GM18502 (cell line): Measurements from ENCODE around the gene FUT3.

Source experiments
- ATAC-seq: cut with Tn5 transposase; IDR thresholded peaks from one replicate; pipeline ENCODE4 v1.9.1; 2021; ENCODE audit warnings: mild to moderate bottlenecking; ENCODE audit not compliant: unreplicated experiment, poor library complexity

The FUT3 gene

DNA sequence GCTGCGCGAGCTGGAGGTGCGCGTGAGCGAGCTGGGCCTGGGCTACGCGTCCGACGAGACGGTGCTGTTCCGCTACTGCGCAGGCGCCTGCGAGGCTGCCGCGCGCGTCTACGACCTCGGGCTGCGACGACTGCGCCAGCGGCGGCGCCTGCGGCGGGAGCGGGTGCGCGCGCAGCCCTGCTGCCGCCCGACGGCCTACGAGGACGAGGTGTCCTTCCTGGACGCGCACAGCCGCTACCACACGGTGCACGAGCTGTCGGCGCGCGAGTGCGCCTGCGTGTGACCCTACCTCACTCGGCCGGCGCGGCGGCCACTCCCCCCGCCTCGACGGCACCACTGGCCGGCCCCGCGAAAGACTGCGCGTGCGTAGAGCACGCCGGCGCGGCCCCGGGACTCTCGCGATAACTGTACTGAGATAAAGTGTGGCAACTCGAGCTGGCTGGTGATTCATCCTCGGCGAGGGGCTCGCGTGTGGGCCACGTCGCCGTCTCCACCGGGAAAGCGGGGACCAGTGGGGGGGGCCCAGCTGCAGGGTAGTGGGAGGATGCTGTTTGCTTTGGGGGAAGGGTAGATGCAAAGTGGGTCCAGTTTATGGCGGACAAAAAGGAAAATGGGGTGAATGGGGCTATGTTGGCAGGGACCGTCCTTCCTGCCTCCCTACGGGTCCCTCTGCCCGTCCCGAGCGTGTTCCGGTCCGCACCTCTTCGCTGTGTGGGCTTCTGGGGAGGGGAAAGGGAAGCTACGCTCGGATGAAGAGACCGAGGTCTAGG, 23.2 kb downstream of the FUT3 start:
- ATAC-seq, result peak; percentile 69

DNA sequence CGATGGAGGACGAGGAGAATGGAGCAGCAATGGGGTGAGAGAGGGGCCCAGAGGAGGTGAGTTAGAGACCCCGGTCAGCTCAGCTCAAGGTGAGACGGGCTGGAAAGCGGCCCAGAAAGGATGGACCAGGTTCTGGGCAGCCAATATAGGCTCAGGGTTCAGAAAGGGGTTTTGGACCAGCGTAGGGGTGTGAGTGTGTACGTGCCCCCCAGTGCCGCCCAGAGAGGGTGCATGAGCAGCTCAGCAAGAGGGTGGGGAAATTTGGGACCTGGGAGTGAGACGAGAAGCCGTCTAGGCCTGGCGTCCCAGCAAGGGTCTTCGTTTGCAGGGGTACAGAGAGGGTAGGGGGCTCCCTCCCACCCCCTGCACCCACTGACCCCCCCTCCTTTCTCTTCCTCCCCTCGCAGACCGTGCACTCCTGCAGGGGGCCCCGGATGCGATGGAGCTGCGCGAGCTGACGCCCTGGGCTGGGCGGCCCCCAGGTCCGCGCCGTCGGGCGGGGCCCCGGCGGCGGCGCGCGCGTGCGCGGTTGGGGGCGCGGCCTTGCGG, 23.8 kb downstream of the FUT3 start:
- ATAC-seq, result no peak

DNA sequence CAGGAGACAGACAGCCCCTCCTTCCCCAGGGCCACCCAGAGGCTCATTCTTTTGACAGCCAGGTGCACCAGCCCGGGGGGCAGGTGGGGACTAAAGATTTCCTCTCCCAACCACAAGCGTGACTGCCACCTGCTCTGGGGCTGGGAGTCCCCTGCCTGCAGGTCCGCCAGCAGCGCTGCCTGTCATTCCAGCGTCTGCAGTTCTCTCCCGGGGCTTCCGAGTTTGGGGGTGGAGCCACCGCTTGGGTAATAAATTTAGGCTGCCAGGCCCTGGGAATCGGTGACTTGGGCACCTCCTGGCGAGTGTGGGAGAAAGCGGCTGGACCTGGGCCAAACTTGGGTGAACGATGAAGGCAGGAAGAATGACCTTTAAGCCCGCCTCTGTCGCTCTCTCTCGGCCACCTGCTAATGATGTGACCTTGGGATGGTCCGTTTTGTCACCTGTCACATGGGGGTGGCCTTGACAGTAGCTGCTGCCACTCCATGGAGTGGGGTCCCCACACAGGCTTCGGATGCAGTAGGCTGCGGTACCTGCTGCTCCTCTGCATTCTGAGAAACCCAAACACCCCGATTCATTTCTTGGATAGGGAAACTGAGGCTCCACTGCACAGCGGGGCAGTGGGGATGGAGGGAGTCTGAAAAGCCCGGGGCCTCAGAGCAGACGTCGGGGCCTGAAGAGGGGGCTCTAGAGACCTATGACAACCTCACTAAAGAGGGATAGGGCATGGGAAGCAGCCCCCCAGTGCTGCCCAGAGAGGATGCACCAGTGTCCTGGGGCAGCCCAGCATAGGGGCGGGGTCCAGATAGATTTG, 24.5 kb downstream of the FUT3 start:
- ATAC-seq, result no peak

DNA sequence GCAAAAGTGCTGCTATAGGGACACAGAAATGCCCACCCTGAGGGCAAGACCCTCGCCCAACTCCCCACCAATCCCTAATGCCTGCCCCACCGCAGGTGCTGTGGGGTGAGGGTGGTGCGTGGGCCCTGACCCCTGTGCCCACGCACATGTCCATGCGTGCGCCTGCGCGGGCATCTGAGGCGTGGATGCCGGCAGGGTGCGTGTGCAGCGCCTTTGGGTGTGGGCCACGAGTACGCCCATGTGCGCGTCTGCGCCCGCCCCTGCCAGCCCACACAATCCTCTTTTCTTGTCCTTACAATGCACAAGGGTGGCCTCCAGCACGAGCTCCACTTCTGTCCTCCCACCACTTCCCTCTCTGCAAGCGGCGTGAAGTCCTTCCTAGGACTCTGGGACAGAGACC, 26.1 kb downstream of the FUT3 start:
- no peak for ATAC-seq

DNA sequence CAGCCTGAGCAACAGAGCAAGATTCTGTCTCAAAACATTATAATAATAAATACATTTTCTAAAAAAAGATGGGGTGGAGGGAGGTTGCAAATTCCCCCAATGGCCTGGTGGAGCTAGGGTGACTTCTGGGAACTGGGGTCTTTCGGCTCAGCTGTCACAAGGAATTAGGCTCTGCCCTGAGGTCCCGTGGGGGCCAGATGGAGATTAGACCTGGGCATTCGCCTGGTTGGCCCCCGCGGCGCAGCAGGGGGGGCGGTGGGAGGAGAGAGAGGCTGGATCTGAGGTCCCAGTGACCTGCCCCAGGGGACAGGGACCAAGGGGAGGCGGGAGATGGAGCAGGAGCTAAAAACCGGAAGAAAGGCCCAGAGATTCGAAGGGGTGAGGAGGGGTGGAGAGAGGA, 26.5 kb downstream of the FUT3 start:
- no peak for ATAC-seq

DNA sequence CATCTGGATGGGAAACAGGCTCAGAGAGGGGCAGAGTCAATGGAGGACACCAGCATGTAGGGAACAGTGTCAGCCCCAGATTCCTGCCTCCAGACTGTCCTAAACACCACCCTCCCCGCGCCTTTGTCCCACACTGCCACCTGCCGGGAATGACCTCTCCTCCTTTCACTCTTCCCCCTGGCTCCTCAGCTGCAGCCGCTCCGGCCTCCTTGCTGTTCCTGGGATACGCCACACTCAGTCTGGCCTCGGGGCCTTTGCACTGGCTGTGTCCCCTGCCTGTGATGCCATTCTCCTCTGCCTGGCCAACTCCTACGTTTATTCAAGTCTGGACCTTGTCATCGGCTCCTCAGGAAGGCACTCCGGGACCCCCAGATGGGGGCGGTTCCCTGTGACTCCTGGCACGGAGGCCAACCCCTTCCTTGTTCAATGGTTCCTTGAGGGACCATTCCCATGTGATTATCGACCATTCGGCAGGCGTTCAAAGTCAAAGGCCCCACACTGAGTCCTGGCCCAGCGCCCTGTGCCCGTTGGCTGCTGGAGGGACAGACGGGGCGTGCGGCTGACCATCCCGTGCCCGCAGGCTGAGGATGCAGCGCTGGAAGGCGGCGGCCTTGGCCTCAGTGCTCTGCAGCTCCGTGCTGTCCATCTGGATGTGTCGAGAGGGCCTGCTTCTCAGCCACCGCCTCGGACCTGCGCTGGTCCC, 27.5 kb downstream of the FUT3 start:
- ATAC-seq, result no peak

DNA sequence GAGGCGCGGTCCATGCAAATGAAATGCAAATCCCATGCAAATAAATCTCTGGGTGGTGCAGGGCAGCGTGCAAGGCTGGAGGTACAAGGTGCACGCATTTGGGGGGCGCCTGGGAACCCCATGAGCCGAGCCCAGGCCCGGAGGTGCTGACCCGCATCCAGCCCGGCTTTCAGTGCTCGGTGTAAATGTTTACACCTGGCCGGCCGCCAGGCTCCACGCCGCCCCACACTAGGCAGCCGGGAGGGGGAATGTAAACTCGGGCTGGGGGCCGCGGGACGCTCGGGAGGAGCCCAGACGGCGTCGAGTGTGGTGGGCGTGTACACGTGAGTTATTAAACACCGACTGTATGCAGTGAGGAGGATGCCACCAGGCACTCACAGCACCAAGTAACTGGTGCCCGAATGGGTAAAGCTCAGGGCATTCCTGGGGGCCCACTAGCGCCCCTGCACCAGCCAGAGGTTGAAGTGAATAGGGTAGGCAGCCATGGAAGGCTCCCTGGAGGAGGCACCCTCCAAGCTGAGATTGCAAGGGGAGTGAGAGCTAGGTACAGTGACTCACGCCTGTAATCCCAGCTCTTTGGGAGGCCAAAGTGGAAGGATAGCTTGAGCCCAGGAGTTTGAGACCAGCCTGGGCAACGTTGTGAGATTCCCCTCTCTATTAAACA, 28.9 kb downstream of the FUT3 start:
- ATAC-seq, result no peak

DNA sequence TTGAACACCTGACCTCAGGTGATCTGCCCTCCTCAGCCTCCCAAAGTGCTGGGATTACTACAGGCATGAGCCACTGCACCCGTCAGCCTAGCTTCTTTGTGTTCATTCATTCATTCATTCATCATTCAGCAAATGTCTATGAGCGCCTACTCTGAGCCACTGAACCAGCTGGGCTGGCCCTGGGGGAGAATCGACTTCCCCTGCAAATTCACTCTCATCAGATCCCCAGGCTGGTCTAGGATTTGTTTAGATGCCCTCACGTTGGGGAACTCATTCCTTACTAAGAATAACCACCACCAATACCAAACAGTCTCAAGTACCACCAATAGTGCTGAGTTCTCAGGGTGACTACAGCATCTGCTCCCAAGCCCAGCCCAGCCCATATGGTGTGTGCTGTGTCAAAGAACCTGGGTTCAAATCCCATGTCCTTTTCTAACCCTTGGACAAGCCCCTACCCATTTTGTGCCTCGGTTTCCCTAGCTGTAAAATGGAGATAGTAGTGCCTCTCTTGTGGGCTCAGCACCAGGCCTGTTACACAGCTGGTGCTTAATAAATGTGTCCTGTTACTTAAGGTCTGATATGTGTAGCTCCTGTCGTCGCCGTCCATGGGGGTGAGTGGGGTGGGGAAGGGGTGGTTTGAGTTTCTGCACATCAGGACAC, 29.6 kb downstream of the FUT3 start:
- no peak for ATAC-seq

DNA sequence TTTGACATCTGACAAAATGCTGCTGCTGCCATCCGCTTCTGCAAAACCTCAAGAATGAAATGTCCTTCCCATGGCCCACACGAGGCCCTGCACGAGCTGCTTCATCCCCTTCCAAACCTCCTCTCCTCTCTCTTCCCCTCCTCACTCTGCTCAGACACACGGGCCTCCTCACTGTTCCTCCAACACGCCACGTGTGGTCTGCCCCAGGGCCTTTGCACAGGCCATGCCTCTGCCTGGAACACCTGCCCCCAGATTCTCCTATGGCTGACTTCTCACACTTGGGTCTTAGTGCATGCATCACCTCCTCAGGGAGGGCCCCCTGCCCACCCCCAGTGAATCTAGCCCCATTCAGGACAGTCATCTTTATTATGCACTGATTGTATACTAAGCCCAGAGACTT, 30.5 kb downstream of the FUT3 start:
- ATAC-seq, result no peak

DNA sequence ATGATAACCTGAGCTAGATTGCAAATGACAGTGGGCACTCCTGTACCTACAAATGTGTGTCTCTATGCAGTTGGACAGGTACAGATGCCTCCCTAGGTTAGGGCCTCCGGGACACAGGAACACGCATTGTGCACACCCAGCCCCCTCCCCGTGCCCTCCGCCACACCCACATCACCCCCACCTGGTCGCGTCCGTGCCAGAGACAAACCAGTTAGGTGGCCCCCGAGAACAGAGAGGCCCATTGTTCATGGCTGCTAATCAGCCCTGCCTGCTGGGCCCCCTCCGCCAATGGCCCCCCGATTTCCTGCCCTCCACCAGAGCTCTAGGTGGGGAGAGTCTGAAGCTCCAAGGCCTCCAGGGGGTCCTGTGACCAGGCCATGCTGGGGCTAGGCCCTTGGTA, 32.7 kb downstream of the FUT3 start:
- no peak for ATAC-seq

DNA sequence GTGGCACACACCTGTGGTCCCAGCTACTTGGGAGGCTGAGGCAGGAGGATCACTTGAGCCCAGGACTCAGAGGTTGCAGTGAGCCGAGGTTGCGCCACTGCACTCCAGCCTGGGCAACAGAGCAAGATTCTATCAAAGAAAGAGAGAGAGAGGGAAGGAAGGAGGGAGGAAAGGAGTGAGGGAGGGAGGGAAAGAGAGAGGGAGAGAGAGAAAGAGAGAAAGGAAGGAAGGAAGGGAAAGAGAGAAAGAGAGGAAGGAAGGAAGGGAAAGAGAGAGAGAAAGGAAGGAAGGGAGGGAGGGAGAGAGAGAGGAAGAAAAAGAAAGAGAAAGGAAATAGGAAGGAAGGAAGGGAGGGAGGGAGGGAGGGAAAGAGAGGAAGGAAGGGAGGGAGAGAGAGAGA, 34.0 kb downstream of the FUT3 start:
- no peak for ATAC-seq

DNA sequence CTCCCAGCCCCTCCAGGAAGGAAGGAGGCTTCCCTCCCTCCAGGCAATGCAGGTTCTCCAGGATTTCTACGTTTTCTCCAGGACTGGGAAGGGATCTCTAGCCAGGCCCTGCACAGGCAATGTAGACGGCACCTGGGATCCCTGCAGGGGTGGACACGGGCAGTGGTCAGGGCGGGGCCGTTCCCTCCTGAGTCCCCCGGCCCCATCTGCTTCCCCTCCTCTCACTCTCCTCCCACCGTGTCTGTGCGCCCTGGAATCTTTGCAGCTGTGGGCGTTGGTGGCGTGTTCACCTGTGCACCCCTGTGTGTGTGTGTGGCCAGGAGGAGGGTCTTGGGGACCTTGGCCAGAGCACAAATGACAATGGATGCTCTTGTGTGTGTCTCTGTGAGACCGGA, 36.4 kb downstream of the FUT3 start:
- no peak for ATAC-seq

DNA sequence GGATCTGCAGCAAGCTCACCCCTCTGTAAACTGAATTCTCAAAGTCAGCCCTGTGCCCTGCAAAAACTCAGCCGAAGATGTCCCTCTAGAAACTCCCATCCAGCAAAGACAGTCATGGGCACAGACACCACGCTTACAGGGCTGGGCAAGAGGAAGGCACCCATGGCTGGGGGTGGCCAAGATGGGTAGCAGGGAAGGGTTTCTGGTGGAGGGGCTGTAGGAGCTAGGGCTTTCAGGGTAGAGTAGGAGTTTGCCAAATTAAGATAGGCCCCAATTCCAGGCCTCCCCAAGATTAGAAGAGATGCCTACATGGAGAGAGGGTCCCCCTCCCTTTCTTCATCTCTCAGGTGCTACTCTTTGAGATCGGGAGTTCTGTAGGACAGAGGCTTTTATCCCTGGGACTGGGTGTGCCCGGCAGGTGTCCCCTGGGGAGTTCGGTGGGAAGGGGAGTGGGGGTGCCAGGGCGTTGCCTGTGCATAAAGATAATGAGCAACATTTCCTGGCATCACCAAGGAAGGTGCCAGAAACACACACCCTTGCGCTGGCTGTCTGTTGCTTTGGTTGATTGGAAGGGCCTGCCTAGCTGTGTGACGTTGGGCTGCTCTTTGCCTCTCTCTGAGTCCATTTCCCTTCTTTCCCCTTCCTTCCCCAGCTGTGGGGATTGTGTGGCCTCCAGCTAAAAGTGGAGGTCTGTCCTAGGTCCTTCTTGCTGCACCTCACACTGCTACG, 37.0 kb downstream of the FUT3 start:
- no peak for ATAC-seq

DNA sequence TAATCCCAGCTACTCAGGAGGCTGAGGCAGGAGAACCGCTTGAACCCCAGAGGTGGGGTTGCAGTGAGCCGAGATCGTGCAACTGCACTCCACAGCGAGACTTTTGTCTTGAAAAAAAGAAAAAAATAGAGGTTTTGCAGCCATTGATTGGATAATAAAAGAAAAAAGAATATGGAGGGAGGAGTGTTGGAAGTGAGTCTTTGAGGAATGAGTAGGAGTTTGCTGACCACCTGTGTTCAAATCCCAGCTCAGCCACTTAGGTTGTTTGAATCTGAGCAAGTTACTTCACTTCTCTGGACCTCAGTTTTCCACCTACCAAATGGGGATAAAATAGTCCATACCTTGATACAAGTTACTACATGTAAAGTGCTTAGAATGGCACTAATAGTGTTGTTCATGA, 40.1 kb downstream of the FUT3 start:
- ATAC-seq, result no peak

DNA sequence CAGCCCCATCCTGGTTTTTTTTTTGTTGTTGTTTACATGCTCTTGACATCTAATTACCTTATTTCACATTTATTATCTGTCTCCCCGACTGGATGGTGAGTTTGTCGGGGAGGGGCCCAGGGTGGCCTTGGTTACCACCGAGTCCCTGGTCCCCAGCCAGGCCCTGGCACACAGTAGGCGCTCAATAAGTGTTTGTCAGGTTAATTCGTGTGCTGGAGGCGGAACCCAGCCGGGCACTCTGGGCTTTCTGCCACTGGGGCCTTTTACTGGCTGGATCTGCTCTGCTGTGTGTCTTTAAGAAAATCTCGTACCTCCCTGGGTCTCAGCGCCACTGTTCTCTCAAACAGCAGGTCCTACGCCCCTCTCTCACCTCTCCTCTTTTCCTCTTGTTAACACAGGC, 41.8 kb downstream of the FUT3 start:
- no peak for ATAC-seq

DNA sequence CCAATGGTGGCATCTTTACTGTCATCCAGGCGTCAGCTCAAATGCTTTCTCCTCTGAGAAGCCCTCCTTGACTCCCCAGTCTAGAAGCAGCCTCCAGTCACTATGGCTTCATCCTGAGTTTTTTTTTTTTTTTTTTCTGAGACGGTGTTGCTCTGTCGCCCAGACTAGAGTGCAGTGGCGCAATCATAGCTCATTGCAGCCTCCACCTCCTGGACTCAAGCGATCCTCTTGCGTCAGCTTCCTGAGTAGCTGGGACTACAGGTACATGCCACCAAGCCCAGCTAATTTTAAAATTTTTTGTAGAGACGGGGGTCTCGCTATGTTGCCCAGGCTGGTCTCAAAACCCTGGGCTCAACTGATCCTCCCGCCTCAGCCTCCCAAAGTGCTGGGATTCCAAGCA, 42.2 kb downstream of the FUT3 start:
- ATAC-seq, result no peak

DNA sequence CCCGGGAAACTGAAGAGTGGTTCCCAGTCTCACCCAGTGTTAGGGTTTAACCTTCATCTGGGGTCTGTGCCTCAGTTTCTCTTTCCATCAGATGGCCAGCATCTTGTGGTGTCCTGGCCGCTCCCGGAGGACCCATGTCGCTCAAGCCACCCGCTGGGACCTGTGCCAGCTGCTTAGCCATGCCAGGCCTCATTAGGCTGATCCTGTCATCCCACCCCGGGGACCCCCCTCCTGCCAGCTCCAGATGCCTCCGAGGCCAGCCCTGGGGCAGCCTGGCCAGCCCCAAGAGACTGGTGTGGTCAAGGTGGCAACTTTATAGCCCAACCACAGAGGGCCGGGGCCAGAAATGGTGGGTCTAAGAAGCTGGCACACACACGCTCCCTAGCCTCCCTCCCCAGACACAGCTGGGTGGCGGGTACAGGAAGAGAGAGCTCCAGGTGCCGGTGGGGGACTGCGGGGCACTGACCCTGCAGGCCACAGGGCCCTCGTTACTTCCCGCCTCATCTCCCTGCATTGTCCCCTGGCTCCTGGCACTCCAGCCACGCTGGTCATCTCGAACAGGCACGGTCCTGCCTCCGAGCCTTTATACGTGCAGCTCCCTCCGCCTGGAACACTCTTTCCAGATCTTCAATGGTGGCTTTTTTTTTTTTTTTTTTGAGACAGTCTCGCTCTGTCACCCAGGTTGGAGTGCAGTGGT, 43.0 kb downstream of the FUT3 start:
- ATAC-seq, result no peak

DNA sequence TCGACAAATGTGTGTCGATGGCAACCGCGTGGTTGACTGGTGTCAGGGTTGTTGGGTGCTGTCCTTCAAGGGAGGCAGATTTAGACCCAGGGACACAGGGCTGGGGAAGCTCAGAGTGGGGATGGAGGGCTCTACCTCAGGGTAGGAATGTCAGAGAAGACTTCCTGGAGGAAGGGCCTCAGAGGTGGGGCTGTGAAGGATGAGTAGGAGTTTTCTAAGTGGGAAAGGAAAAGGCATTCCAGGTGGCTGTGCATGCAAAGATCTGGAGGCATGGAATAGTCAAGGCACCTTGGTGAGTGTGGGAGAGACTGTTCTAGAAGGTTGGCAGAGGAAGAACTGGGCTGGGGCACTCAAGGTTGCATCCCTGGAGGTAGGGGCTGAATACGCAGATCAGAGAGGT, 44.3 kb downstream of the FUT3 start:
- ATAC-seq, result no peak

DNA sequence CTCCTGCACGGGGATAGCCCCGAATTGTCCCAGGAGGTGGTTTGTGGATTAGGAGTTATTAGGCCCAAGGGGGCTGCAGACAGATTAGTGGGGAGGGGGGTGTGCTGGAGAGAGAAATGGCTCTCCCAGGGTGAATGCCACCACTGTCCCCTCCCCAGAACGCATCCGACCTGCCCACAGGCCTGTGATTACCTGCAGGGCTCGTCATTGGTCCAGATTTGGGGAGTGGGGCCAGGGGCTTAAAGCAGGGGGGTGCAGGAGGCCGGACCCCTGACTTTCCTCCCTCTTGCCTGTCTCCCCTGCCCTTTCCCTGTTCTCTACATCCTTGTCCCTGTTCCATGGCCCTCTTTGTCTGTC, 45.1 kb downstream of the FUT3 start:
- no peak for ATAC-seq
